HCT116 (cell line): ENCODE measurements around the gene CABYR.

Source experiments
- CEBPB ChIP-seq: IDR thresholded peaks from 2 replicates; pipeline ENCODE4 v1.6.1; 2012; ENCODE audit warnings: low read depth
- CTCF ChIP-seq, 3 experiments: fragments of 200-600 bp in 1 of 3; sonication (generic) in 1 of 3; IDR thresholded peaks in 2 of 3; conservative IDR thresholded peaks in 1 of 3; 2 replicates each; pipeline ENCODE4 v1.5.1; 2012 to 2017; ENCODE audit warnings: low read depth in 2 of 3, low read length in 2 of 3, antibody characterized with exemption in 1 of 3, borderline replicate concordance in 1 of 3, control low read depth in 1 of 3, mild to moderate bottlenecking in 1 of 3, mixed read lengths in 1 of 3, mixed run types in 1 of 3, moderate library complexity in 1 of 3; ENCODE audit not compliant: insufficient read depth in 1 of 3
- ELF1 ChIP-seq: IDR thresholded peaks from 2 replicates; pipeline ENCODE4 v1.6.1; 2012; ENCODE audit warnings: low read depth, borderline replicate concordance
- MAX ChIP-seq: IDR thresholded peaks from 2 replicates; pipeline ENCODE4 v1.6.1; 2012
- POLR2A ChIP-seq: IDR thresholded peaks from 2 replicates; pipeline ENCODE4 v1.7.0; 2011; ENCODE audit warnings: borderline replicate concordance; ENCODE audit not compliant: insufficient read depth, insufficient read length; ENCODE audit errors: extremely low read depth
- REST ChIP-seq: IDR thresholded peaks from 2 replicates; pipeline ENCODE4 v1.6.1; 2012; ENCODE audit warnings: low read depth
- YY1 ChIP-seq: IDR thresholded peaks from 2 replicates; pipeline ENCODE4 v1.6.1; 2011; ENCODE audit warnings: low read length, low read depth, moderate library complexity, mild to moderate bottlenecking; ENCODE audit not compliant: insufficient replicate concordance; ENCODE audit errors: extremely low read depth
- TF ChIP-seq, protein P1 (sequence below): IDR thresholded peaks from 2 replicates; pipeline ENCODE4 v1.6.1; 2012

- TF ChIP-seq CTCF (IDR thresholded peaks at IDR 0.05 in 2 of 3, conservative IDR thresholded peaks at IDR 0.05 in 1 of 3; ENCODE audit: borderline replicate concordance in 1 of 3, insufficient read depth in 1 of 3, low read depth in 2 of 3, low read length in 2 of 3) (no peak), ELF1 (no peak), YY1 (no peak), POLR2A (no peak), CEBPB (no peak), MAX (no peak), REST (no peak)
- TF ChIP-seq, protein P1, sequence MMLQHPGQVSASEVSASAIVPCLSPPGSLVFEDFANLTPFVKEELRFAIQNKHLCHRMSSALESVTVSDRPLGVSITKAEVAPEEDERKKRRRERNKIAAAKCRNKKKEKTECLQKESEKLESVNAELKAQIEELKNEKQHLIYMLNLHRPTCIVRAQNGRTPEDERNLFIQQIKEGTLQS, result no peak
Observed at GRCh38 chr18:24190590-24190989, 51.7 kb downstream of the CABYR start.
